Neural cell (in vitro differentiated cells): ENCODE measurements around the gene HPGD.

ENCODE experiments used
- EP300 ChIP-seq: fragments of 450-650 bp; conservative IDR thresholded peaks from 2 replicates; pipeline ENCODE4 v1.6.1; 2014; ENCODE audit warnings: antibody characterized with exemption, mild to moderate bottlenecking, moderate library complexity; ENCODE audit not compliant: poor library complexity, severe bottlenecking
- EZH2 ChIP-seq: fragments of 200-600, 300-800 bp; shearing (Covaris generic), sonication (generic); IDR thresholded peaks from 2 replicates; pipeline ENCODE4 v1.6.1; 2014; ENCODE audit warnings: antibody characterized with exemption, low read length, borderline replicate concordance, mild to moderate bottlenecking; ENCODE audit not compliant: insufficient read depth, poor library complexity, severe bottlenecking
- TAF1 ChIP-seq: IDR thresholded peaks from 2 replicates; pipeline ENCODE4 v1.6.1; 2012; ENCODE audit warnings: low read depth
- TF ChIP-seq, protein P1 (sequence below): fragments of 450-650 bp; IDR thresholded peaks from 2 replicates; pipeline ENCODE4 v1.5.1; 2014; ENCODE audit warnings: antibody characterized with exemption, mild to moderate bottlenecking, moderate library complexity; ENCODE audit not compliant: poor library complexity, severe bottlenecking
- TF ChIP-seq, protein P2 (sequence below): IDR thresholded peaks from 2 replicates; pipeline ENCODE4 v1.6.1; 2012; ENCODE audit warnings: borderline replicate concordance

DNA sequence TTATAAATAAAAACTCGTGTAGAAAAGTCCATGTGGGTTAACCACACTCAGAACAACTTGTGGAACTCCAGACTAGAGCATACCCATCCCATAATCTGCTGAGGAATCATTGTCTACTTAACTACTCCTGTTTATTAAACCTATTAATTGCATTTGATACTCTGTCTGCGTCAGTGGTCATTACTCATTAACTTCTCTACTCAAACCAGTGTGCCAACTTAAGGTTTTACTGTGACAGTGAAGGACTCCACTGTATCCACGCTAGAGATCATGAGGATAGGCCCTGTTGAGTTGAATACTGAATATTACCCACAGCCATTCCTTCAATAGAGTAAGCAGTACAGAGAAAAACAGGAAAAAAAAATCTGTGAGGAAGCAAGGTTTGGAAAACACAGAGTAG lies 17.3 kb downstream of the HPGD start:
- TF ChIP-seq EP300 (no peak), TAF1 (no peak), EZH2 (no peak)
- TF ChIP-seq, protein P1, sequence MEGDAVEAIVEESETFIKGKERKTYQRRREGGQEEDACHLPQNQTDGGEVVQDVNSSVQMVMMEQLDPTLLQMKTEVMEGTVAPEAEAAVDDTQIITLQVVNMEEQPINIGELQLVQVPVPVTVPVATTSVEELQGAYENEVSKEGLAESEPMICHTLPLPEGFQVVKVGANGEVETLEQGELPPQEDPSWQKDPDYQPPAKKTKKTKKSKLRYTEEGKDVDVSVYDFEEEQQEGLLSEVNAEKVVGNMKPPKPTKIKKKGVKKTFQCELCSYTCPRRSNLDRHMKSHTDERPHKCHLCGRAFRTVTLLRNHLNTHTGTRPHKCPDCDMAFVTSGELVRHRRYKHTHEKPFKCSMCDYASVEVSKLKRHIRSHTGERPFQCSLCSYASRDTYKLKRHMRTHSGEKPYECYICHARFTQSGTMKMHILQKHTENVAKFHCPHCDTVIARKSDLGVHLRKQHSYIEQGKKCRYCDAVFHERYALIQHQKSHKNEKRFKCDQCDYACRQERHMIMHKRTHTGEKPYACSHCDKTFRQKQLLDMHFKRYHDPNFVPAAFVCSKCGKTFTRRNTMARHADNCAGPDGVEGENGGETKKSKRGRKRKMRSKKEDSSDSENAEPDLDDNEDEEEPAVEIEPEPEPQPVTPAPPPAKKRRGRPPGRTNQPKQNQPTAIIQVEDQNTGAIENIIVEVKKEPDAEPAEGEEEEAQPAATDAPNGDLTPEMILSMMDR = no peak
- TF ChIP-seq, protein P2, sequence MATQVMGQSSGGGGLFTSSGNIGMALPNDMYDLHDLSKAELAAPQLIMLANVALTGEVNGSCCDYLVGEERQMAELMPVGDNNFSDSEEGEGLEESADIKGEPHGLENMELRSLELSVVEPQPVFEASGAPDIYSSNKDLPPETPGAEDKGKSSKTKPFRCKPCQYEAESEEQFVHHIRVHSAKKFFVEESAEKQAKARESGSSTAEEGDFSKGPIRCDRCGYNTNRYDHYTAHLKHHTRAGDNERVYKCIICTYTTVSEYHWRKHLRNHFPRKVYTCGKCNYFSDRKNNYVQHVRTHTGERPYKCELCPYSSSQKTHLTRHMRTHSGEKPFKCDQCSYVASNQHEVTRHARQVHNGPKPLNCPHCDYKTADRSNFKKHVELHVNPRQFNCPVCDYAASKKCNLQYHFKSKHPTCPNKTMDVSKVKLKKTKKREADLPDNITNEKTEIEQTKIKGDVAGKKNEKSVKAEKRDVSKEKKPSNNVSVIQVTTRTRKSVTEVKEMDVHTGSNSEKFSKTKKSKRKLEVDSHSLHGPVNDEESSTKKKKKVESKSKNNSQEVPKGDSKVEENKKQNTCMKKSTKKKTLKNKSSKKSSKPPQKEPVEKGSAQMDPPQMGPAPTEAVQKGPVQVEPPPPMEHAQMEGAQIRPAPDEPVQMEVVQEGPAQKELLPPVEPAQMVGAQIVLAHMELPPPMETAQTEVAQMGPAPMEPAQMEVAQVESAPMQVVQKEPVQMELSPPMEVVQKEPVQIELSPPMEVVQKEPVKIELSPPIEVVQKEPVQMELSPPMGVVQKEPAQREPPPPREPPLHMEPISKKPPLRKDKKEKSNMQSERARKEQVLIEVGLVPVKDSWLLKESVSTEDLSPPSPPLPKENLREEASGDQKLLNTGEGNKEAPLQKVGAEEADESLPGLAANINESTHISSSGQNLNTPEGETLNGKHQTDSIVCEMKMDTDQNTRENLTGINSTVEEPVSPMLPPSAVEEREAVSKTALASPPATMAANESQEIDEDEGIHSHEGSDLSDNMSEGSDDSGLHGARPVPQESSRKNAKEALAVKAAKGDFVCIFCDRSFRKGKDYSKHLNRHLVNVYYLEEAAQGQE = no peak
